ENCODE results near the gene CRKL. TPM values are rescaled to one million over a fixed set of nuclear protein-coding genes. Genes with fewer than 3 reads are reported as not detected.

Gene CRKL
- total and polyA plus RNA-seq, 2 donors (not counting 1 experiment from before 2014, with no cell fraction given), result 17.1 to 76.7 TPM

- TF ChIP-seq EZH2 (IDR thresholded peaks at IDR 0.05; ENCODE audit: borderline replicate concordance, insufficient read depth, low read depth, low read length, poor library complexity, severe bottlenecking), result no peak
- TF ChIP-seq, protein P1, sequence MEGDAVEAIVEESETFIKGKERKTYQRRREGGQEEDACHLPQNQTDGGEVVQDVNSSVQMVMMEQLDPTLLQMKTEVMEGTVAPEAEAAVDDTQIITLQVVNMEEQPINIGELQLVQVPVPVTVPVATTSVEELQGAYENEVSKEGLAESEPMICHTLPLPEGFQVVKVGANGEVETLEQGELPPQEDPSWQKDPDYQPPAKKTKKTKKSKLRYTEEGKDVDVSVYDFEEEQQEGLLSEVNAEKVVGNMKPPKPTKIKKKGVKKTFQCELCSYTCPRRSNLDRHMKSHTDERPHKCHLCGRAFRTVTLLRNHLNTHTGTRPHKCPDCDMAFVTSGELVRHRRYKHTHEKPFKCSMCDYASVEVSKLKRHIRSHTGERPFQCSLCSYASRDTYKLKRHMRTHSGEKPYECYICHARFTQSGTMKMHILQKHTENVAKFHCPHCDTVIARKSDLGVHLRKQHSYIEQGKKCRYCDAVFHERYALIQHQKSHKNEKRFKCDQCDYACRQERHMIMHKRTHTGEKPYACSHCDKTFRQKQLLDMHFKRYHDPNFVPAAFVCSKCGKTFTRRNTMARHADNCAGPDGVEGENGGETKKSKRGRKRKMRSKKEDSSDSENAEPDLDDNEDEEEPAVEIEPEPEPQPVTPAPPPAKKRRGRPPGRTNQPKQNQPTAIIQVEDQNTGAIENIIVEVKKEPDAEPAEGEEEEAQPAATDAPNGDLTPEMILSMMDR (IDR thresholded peaks at IDR 0.05), result no peak
- ChIA-PET POLR2A (no interaction called here), CTCF (no interaction called here)
- 100% methylated on average over 3 of the region's 5 CpGs for whole genome bisulfite sequencing (ENCODE audit: insufficient coverage)
- ATAC-seq (ENCODE audit: low read depth) (no peak), DNase-seq (no peak)
- Histone ChIP-seq H4K20me1 (ENCODE audit: control insufficient read depth, insufficient read depth, low read length, poor library complexity, severe bottlenecking) (peaks cover 77% of the 10 kb centered on the region), H3K27ac (ENCODE audit: low read length in 2 of 2) (no peak overlapping the region), H3K9me3 (ENCODE audit: control extremely low read depth in 1 of 3, control insufficient read depth in 2 of 3, insufficient read depth in 1 of 3, low read length in 2 of 3) (no peaks in the 10 kb centered on the region), H3K36me3 (replicated peaks in 1 of 2; ENCODE audit: control extremely low read depth in 1 of 2, control insufficient read depth in 1 of 2, extremely low read depth in 1 of 2, insufficient read depth in 2 of 2, low read length in 1 of 2) (peaks cover 2 to 41% of the 10 kb centered on the region in 2 experiments), H3K79me2 (ENCODE audit: control insufficient read depth, insufficient read depth, low read length) (peaks cover 69% of the 10 kb centered on the region), H3K9ac (ENCODE audit: low read length) (no peak overlapping the region), H3K4me1 (ENCODE audit: control insufficient read depth in 2 of 2, insufficient read depth in 2 of 2, low read length in 2 of 2) (peaks cover 0 to 4% of the 10 kb centered on the region in 2 donors), H3K4me2 (replicated peaks; ENCODE audit: low read depth, low read length, poor library complexity, severe bottlenecking) (no peak overlapping the region), H3K4me3 (ENCODE audit: control extremely low read depth in 1 of 5, extremely low read depth in 1 of 5, insufficient read depth in 1 of 5, low read depth in 2 of 5, low read length in 4 of 5) (no peak overlapping the region), H2AFZ (ENCODE audit: insufficient read depth, low read depth, low read length, poor library complexity, severe bottlenecking) (no peak overlapping the region), H3K27me3 (replicated peaks in 1 of 4; ENCODE audit: control extremely low read depth in 1 of 4, control insufficient read depth in 3 of 4, insufficient read depth in 4 of 4, low read length in 3 of 4) (no peaks in the 10 kb centered on the region)
- peaks cover 22% of the 10 kb centered on the region for H3K4me1 Mint-ChIP-seq
- no peaks in the 10 kb centered on the region for H3K27me3 Mint-ChIP-seq
- H3K4me3 Mint-ChIP-seq, result no peak overlapping the region
- intact Hi-C loops (cut with micrococcal nuclease), result no loop called here
- no peaks in the 10 kb centered on the region for H3K9me3 Mint-ChIP-seq (ENCODE audit: insufficient read depth)
- H3K27ac Mint-ChIP-seq, result no peak overlapping the region
Measured at GRCh38 chr22:20948450-20948849, 31.2 kb downstream of the CRKL start.

DNA sequence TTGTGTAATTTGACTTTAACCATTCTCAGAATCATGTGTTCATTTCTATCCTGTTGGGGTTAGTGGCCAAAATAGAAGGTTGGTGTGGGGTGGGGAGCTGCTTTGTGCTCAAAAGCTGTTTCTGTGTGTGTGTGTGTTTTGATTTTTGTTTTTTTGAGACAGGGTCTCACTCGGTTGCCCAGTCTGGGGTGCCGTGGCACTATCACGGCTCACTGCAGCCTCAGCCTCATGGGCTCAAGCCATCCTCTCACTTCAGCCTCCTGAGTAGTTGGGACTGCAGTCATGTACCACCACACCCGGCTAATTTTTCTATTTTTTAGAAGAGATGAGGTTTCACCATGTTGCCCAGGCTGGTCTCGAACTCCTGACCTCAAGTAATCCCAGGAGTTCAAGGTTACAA, 31.8 kb downstream of the CRKL start:
- Histone ChIP-seq H3K4me3 (ENCODE audit: control extremely low read depth in 1 of 5, extremely low read depth in 1 of 5, insufficient read depth in 1 of 5, low read depth in 2 of 5, low read length in 4 of 5) (no peak overlapping the region), H3K9me3 (ENCODE audit: control extremely low read depth in 1 of 3, control insufficient read depth in 2 of 3, insufficient read depth in 1 of 3, low read length in 2 of 3) (no peaks in the 10 kb centered on the region), H4K20me1 (ENCODE audit: control insufficient read depth, insufficient read depth, low read length, poor library complexity, severe bottlenecking) (peaks cover 72% of the 10 kb centered on the region), H3K9ac (ENCODE audit: low read length) (no peak overlapping the region), H3K36me3 (replicated peaks in 1 of 2; ENCODE audit: control extremely low read depth in 1 of 2, control insufficient read depth in 1 of 2, extremely low read depth in 1 of 2, insufficient read depth in 2 of 2, low read length in 1 of 2) (peaks cover 2 to 46% of the 10 kb centered on the region in 2 experiments), H3K79me2 (ENCODE audit: control insufficient read depth, insufficient read depth, low read length) (peaks cover 63% of the 10 kb centered on the region), H3K27ac (ENCODE audit: low read length in 2 of 2) (no peak overlapping the region), H3K27me3 (replicated peaks in 1 of 4; ENCODE audit: control extremely low read depth in 1 of 4, control insufficient read depth in 3 of 4, insufficient read depth in 4 of 4, low read length in 3 of 4) (no peaks in the 10 kb centered on the region), H3K4me2 (replicated peaks; ENCODE audit: low read depth, low read length, poor library complexity, severe bottlenecking) (no peak overlapping the region), H2AFZ (ENCODE audit: insufficient read depth, low read depth, low read length, poor library complexity, severe bottlenecking) (no peak overlapping the region), H3K4me1 (ENCODE audit: control insufficient read depth in 2 of 2, insufficient read depth in 2 of 2, low read length in 2 of 2) (peaks cover 0 to 4% of the 10 kb centered on the region in 2 donors)
- ATAC-seq (ENCODE audit: low read depth) (no peak), DNase-seq (no peak)
- ChIA-PET CTCF (no interaction called here), POLR2A (no interaction called here)
- no peak for TF ChIP-seq EZH2 (IDR thresholded peaks at IDR 0.05; ENCODE audit: borderline replicate concordance, insufficient read depth, low read depth, low read length, poor library complexity, severe bottlenecking)
- TF ChIP-seq, protein P1 (IDR thresholded peaks at IDR 0.05), result no peak
- H3K9me3 Mint-ChIP-seq (ENCODE audit: insufficient read depth), result no peaks in the 10 kb centered on the region
- no peak overlapping the region for H3K27ac Mint-ChIP-seq
- no peak overlapping the region for H3K4me3 Mint-ChIP-seq
- 100% methylated on average over 2 of the region's 5 CpGs for WGBS (ENCODE audit: insufficient coverage)
- H3K27me3 Mint-ChIP-seq, result no peaks in the 10 kb centered on the region
- intact Hi-C loops (cut with micrococcal nuclease), result no loop called here
- H3K4me1 Mint-ChIP-seq, result peaks cover 17% of the 10 kb centered on the region
